Activated CD4-positive, alpha-beta T cell treated with anti-CD3 and anti-CD28 coated beads for 48 hours (primary cell): ENCODE results near the gene CDH26.
"Not testable (repeated sequence)": the region's sequence is repeated elsewhere in the genome, so short reads cannot be mapped to it uniquely, and the experiment has no call there.

ENCODE experiments used
- DNase-seq: peaks from one replicate; pipeline ENCODE4 v3.0.0-alpha.2; 2020

Gene CDH26

GRCh38 chr20:60021104-60021503 lies 62.9 kb downstream of the CDH26 start:
- no peak for DNase-seq

GRCh38 chr20:60022849-60023248 lies 64.6 kb downstream of the CDH26 start:
- DNase-seq: no peak

- DNase-seq: no peak
These were observed 66.0 kb downstream of the CDH26 start for GRCh38 chr20:60024245-60024644.

GRCh38 chr20:60024801-60025200 lies 66.6 kb downstream of the CDH26 start:
- no peak for DNase-seq

- DNase-seq: no peak
These were observed 67.8 kb downstream of the CDH26 start for GRCh38 chr20:60026010-60026409.

GRCh38 chr20:60030471-60030870 lies 72.2 kb downstream of the CDH26 start:
- DNase-seq: no peak

- no peak for DNase-seq
These were observed 72.9 kb downstream of the CDH26 start for GRCh38 chr20:60031107-60031506.

- no peak for DNase-seq
These were observed 76.2 kb downstream of the CDH26 start for GRCh38 chr20:60034231-60035110.

- no peak for DNase-seq
These were observed 77.3 kb downstream of the CDH26 start for GRCh38 chr20:60035486-60035885.

GRCh38 chr20:60036346-60036745 lies 78.1 kb downstream of the CDH26 start:
- DNase-seq: no peak

GRCh38 chr20:60036746-60037499 lies 78.7 kb downstream of the CDH26 start:
- DNase-seq: no peak

- DNase-seq: no peak
These were observed 80.3 kb downstream of the CDH26 start for GRCh38 chr20:60038400-60039008.

- no peak for DNase-seq
These were observed 81.3 kb downstream of the CDH26 start for GRCh38 chr20:60039526-60039925.

- no peak for DNase-seq
These were observed 82.4 kb downstream of the CDH26 start for GRCh38 chr20:60040471-60041162.

GRCh38 chr20:60041436-60042165 lies 83.4 kb downstream of the CDH26 start:
- DNase-seq: not testable (repeated sequence)

GRCh38 chr20:60043435-60043834 lies 85.2 kb downstream of the CDH26 start:
- no peak for DNase-seq

- no peak for DNase-seq
These were observed 87.8 kb downstream of the CDH26 start for GRCh38 chr20:60046011-60046413.

GRCh38 chr20:60046436-60046835 lies 88.2 kb downstream of the CDH26 start:
- DNase-seq: no peak

- DNase-seq: no peak
These were observed 88.6 kb downstream of the CDH26 start for GRCh38 chr20:60046860-60047259.

GRCh38 chr20:60048634-60049521 lies 90.7 kb downstream of the CDH26 start:
- no peak for DNase-seq

GRCh38 chr20:60049601-60050000 lies 91.4 kb downstream of the CDH26 start:
- DNase-seq: no peak
